ENCODE measurements around the gene TRMT61A. TPM values are rescaled to one million over a fixed set of nuclear protein-coding genes. Genes with fewer than 3 reads are reported as not detected.

TRMT61A gene
- total and polyA plus RNA-seq, 8 donors = 5.5 to 39.7 (median 15.9) TPM

DNA sequence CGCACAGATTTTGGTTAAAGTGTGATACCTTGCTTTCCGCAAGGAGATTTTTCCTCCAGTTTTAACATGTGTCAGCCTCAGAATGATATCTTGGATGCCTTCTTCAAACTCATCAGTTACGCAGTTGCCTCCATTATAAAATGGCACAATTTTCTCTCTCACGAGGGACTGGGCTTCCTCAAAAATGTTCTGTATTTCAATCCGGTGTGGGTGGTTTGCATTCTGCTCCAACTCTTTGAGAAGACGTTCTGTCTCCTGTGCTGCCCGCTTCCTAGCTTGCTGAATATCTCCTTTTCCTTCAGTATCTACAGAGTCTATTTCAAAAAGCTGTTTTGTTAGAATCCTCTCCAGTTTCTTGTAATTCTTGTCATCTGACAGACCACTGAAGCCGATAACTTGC, 31.7 kb downstream of the TRMT61A start:
- 70 to 78% (median 77%) methylated on average over 8 of the region's 8 CpGs for WGBS, 5 donors
- no peaks in the 10 kb centered on the region for H3K9me3 ChIP-seq
- peaks cover 11 to 31% (median 18%) of the 10 kb centered on the region in 4 donors for H3K36me3 ChIP-seq
- H3K4me3 ChIP-seq = peak overlapping the region in 3 of 4 donors; percentile 78 to 94 (median 87)
- DNase-seq = no peak
- peak overlapping the region in 4 of 5 donors; percentile 91 to 98 (median 96) for H3K27ac ChIP-seq
- no peak for TF ChIP-seq EP300 (IDR thresholded peaks at IDR 0.05)
- TF ChIP-seq, protein P1, sequence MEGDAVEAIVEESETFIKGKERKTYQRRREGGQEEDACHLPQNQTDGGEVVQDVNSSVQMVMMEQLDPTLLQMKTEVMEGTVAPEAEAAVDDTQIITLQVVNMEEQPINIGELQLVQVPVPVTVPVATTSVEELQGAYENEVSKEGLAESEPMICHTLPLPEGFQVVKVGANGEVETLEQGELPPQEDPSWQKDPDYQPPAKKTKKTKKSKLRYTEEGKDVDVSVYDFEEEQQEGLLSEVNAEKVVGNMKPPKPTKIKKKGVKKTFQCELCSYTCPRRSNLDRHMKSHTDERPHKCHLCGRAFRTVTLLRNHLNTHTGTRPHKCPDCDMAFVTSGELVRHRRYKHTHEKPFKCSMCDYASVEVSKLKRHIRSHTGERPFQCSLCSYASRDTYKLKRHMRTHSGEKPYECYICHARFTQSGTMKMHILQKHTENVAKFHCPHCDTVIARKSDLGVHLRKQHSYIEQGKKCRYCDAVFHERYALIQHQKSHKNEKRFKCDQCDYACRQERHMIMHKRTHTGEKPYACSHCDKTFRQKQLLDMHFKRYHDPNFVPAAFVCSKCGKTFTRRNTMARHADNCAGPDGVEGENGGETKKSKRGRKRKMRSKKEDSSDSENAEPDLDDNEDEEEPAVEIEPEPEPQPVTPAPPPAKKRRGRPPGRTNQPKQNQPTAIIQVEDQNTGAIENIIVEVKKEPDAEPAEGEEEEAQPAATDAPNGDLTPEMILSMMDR (IDR thresholded peaks at IDR 0.05) = no peak
- TF ChIP-seq POLR2AphosphoS5 (IDR thresholded peaks at IDR 0.05) = no peak
- TF ChIP-seq POLR2A (IDR thresholded peaks at IDR 0.05) = no peak
- H3K27me3 ChIP-seq = no peaks in the 10 kb centered on the region
- H3K4me1 ChIP-seq = peaks cover 54 to 86% (median 71%) of the 10 kb centered on the region in 4 donors
- intact Hi-C loops (cut with DNase I; ENCODE audit: low total_unique reads) = no loop called here

DNA sequence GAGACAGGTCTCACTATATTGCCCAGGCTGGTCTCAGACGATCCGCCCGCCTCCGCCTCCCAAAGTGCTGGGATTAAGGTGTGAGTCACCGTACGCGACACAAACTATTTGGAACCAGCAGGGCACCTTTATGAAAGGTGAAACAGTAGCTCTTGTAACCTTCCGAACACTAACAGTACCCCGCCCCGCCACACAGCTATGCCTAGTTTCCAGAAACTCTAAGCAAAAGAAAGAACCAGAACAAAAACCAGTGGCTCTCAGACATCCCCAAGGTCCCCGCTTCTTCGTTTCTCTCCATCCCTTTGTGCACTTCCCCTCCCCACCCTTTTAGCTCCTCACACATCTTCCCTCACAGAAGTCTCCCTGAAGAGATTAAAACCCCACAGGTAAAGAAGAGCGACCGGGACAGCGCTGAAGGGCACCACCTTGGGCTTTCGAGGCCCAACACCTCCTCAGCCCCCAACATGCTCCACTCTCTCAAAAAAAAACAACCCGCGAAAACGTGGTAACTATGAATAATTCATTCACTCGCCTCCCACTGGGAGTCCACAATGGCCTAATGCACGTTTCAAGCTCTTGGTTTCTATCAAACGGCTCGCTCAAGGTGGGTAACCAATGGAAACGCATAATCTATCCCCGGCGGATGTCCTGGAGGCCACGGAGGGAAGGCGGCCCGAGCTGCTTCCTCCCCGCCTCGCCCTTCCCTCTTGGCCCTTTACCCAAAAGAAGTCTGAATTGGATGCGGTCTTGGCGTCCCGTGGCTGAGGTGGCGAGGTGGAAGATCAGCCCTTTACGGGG, 32.6 kb downstream of the TRMT61A start:
- Histone ChIP-seq H3K36me3 (peaks cover 11 to 31% (median 23%) of the 10 kb centered on the region in 4 donors), H3K27ac (peak overlapping the region; percentile 91 to 99 (median 97)), H3K9me3 (no peaks in the 10 kb centered on the region), H3K27me3 (no peaks in the 10 kb centered on the region), H3K4me1 (peaks cover 51 to 84% (median 73%) of the 10 kb centered on the region in 4 donors), H3K4me3 (peak overlapping the region; percentile 78 to 100 (median 90))
- WGBS, 5 donors = 2 to 3% (median 3%) methylated on average over 36 of the region's 36 CpGs
- DNase-seq = peak in 1 of 2 donors; percentile 78
- TF ChIP-seq POLR2AphosphoS5 (IDR thresholded peaks at IDR 0.05) (peak in 1 of 3 donors; percentile 19), EP300 (IDR thresholded peaks at IDR 0.05) (no peak), POLR2A (IDR thresholded peaks at IDR 0.05) (no peak)
- TF ChIP-seq, protein P1 (IDR thresholded peaks at IDR 0.05) = peak in 1 of 7 experiments; percentile 12
- intact Hi-C loops (cut with DNase I; ENCODE audit: low total_unique reads) = no loop called here

DNA sequence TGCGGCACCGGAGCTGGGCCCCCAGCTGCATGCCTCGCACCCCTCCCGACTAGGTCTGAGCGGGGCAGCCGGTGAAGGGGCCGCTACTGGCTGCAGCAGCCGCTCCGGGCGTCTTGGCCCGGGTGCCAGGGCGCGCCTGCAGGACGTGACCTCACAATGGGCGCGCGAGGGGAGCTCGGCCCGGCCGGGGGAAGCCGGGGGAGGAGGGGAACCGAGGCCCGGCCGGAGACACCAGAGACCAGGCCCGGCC, 33.1 kb downstream of the TRMT61A start:
- WGBS, 5 donors = 0 to 1% (median 0%) methylated on average over 8 to 25 of the region's 25 CpGs
- DNase-seq = no peak
- intact Hi-C loops (cut with DNase I; ENCODE audit: low total_unique reads) = no loop called here

DNA sequence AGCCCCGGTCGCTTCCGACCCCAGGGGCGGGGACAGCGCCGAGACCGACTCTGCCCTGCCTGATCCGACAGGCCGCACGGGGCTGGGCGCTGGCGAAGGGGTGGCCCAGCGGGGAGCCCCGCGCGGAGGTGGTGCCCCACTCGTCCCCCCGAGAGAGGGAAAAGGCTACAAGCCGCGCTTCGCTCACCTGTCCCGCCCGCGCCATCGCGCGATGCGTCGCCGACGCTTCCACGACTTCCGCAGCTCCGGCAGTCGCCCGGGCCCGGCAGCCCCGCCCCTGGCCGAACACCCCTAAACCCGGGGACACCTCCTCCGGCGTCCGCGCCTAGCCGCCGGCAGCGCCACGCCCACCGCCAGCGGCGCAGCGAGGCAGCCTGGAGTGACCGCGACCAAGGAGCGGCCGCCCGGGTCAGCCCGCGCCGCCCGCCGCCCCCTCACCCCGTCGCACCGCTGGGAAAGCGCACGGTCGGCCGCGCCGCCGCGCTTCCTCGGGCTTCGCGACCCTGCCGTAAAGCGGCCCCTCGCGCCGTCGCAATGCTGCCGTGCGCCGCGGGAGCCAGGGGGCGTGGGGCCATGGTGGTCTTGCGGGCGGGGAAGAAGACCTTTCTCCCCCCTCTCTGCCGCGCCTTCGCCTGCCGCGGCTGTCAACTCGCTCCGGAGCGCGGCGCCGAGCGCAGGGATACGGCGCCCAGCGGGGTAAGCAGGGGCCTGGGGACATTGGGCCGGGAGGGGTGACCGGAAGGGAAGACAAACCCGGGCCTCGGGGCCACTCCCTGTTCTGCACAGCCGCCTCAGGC, 33.6 kb downstream of the TRMT61A start, which contains the start of the genes BAG5 and COA8:
Gene BAG5, minus strand, starts transcription at position 229 of the 797 bp plus-strand sequence. CDS start 1,493 bp downstream, outside the sequence.
Gene COA8, plus strand, starts transcription at position 532 of the 797 bp plus-strand sequence. Its CDS starts 42 bp downstream, at position 574.
- WGBS, 5 donors = 0 to 1% (median 0%) methylated on average over 11 to 109 of the region's 109 CpGs
- no peaks in the 10 kb centered on the region for H3K9me3 ChIP-seq
- intact Hi-C loops (cut with DNase I; ENCODE audit: low total_unique reads) = no loop called here
- peaks cover 45 to 82% (median 69%) of the 10 kb centered on the region in 4 donors for H3K4me1 ChIP-seq
- H3K27ac ChIP-seq = peak within 1 kb of the TSS; percentile 91 to 99 (median 97)
- peaks cover 11 to 28% (median 25%) of the 10 kb centered on the region in 4 donors for H3K36me3 ChIP-seq
- peak; percentile 85 to 96 for DNase-seq
- no peaks in the 10 kb centered on the region for H3K27me3 ChIP-seq
- TF ChIP-seq, protein P1 (IDR thresholded peaks at IDR 0.05) = peak in 2 of 7 experiments; percentile 26 to 31
- peak; percentile 23 to 91 (median 86) for TF ChIP-seq POLR2AphosphoS5 (IDR thresholded peaks at IDR 0.05)
- no peak for TF ChIP-seq EP300 (IDR thresholded peaks at IDR 0.05)
- TF ChIP-seq POLR2A (IDR thresholded peaks at IDR 0.05) = peak in 1 of 4 donors; percentile 38
- peak within 1 kb of the TSS; percentile 78 to 100 (median 90) for H3K4me3 ChIP-seq

More for the DNA sequence above, 33.1 kb downstream of the TRMT61A start:
- peaks cover 50 to 86% (median 72%) of the 10 kb centered on the region in 4 donors for H3K4me1 ChIP-seq
- no peaks in the 10 kb centered on the region for H3K9me3 ChIP-seq
- H3K36me3 ChIP-seq = peaks cover 11 to 31% (median 25%) of the 10 kb centered on the region in 4 donors
- no peak for TF ChIP-seq EP300 (IDR thresholded peaks at IDR 0.05)
- no peak for TF ChIP-seq POLR2A (IDR thresholded peaks at IDR 0.05)
- TF ChIP-seq, protein P1 (IDR thresholded peaks at IDR 0.05) = no peak
- no peak for TF ChIP-seq POLR2AphosphoS5 (IDR thresholded peaks at IDR 0.05)
- H3K4me3 ChIP-seq = peak overlapping the region; percentile 78 to 100 (median 90)
- H3K27me3 ChIP-seq = no peaks in the 10 kb centered on the region
- peak overlapping the region; percentile 91 to 99 (median 97) for H3K27ac ChIP-seq

Data from stomach (tissue), 9 donors.